Vagina (tissue), 2 donors: ENCODE measurements around the gene KCNK2. TPM values are rescaled to one million over a fixed set of nuclear protein-coding genes. Genes with fewer than 3 reads are reported as not detected.
"Not testable (repeated sequence)": the region's sequence is repeated elsewhere in the genome, so short reads cannot be mapped to it uniquely, and the experiment has no call there.

Experiments
- DNase-seq, 2 donors: peaks; one replicate each; pipeline ENCODE4 v3.0.0-alpha.2; 2017; ENCODE audit errors: extremely low spot score in 2 of 2
- H3K27ac ChIP-seq: fragments of 200-600 bp; sonication (generic); one replicate; pipeline ENCODE4 v1.5.1; 2019
- H3K27me3 ChIP-seq: fragments of 200-600 bp; sonication (generic); one replicate; pipeline ENCODE4 v1.5.1; 2019
- H3K36me3 ChIP-seq, 2 donors: fragments of 200-600 bp; sonication (generic); one replicate each; pipeline ENCODE4 v1.5.1; 2017 to 2019
- H3K4me1 ChIP-seq: fragments of 200-600 bp; sonication (generic); one replicate; pipeline ENCODE4 v1.5.1; 2019
- H3K4me3 ChIP-seq, 2 donors: fragments of 200-600 bp; sonication (generic); 1 replicate in 1 of 2; 2 replicates in 1 of 2; pipeline ENCODE4 v1.5.1; 2016 to 2019
- H3K9me3 ChIP-seq: fragments of 200-600 bp; sonication (generic); one replicate; pipeline ENCODE4 v1.5.1; 2019
- CTCF ChIP-seq, 3 experiments: fragments of 450-650 bp in 2 of 3; fragments of 200-600 bp in 1 of 3; sonication (generic) in 1 of 3; IDR thresholded peaks; one replicate each; pipeline ENCODE4 v1.5.1; 2017 to 2019; ENCODE audit warnings: antibody characterized with exemption in 3 of 3, mild to moderate bottlenecking in 2 of 3, moderate library complexity in 2 of 3
- POLR2A ChIP-seq, 2 donors: fragments of 450-650 bp; IDR thresholded peaks; one replicate each; pipeline ENCODE4 v1.6.1; 2017; ENCODE audit warnings: antibody characterized with exemption in 2 of 2, mild to moderate bottlenecking in 2 of 2, moderate library complexity in 2 of 2
- POLR2AphosphoS5 ChIP-seq, 2 donors: sonication (generic); formaldehyde crosslinking; IDR thresholded peaks; one replicate each; pipeline ENCODE4 v1.9.0; 2017; ENCODE audit warnings: antibody characterized with exemption in 2 of 2, mild to moderate bottlenecking in 2 of 2, low read depth in 1 of 2; ENCODE audit not compliant: insufficient read depth in 1 of 2
- intact Hi-C: fragments of 100-400 bp; cut with DNase I; formaldehyde crosslinking; loops from one replicate; pipeline ENCODE4 v1.15.1; 2023
- total RNA-seq: library from RNA; depleted of rRNA; stranded (reverse); fragments of >200 nt; gene quantifications from one replicate; pipeline ENCODE4 v1.2.3, GENCODE V29; 2016

The KCNK2 gene
- total RNA-seq, 1 donor from 2014 or later = 2.5 TPM

DNA sequence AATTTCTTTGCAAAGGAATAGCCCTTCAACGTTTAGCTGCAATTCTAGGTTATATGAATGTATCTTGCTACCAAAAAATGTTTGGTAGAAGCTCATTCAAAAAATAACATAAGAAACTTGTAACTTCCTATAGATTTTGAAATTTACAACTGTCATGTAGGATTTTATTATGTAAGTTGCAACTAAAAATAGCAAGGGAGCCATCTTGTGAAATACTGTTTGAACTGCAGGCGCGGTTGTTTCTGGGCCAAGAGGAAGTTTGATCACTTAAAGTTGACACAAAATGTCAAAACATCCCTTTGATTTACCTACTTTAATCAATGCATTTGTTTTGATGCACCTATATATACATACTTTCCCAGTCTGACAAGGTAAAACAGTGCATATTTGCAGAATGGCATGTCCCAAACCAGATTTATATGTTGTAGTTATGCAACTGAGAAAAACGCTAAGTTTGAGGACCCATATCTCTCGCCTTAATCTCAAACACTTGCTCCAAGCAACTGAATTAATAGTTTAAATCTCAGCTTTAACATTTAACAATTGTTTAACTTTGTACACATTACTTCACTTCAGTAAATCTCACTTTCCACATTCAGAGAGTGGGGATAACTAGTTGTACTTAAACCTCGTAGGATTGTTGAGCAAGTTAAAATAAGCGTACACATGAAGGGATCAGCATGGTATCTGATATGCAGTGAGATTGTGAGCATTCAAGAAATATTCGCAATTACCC lies 63.9 kb downstream of the KCNK2 start:
- intact Hi-C loops = no loop called here
- no peaks in the 10 kb centered on the region for H3K36me3 ChIP-seq
- H3K9me3 ChIP-seq = no peaks in the 10 kb centered on the region
- DNase-seq = no peak
- no peaks in the 10 kb centered on the region for H3K27me3 ChIP-seq
- TF ChIP-seq POLR2AphosphoS5 (IDR thresholded peaks at IDR 0.05; ENCODE audit: insufficient read depth in 1 of 2, low read depth in 1 of 2) (no peak), CTCF (IDR thresholded peaks at IDR 0.05) (no peak), POLR2A (IDR thresholded peaks at IDR 0.05) (no peak)
- H3K27ac ChIP-seq = no peak overlapping the region
- no peaks in the 10 kb centered on the region for H3K4me1 ChIP-seq
- no peak overlapping the region for H3K4me3 ChIP-seq

DNA sequence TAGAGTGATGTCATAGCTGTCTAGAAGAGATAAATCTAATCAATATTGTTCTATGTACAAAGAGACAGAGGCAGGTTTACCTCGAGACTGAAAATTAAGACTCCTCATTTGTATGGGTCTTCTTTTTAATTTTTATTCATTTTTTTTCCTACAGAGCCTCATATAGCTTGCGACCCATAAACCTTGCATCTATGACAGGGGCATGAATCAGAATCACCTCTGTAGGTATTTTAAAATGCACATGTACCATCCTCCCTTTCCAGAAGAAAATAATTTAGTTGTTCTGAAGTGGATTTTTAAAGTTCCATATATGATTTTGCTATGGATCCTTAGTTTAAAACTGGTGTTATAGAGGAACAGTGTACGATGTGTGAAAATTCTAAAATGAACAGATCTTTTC lies 64.5 kb downstream of the KCNK2 start:
- intact Hi-C loops = no loop called here
- Histone ChIP-seq H3K36me3 (no peaks in the 10 kb centered on the region), H3K27me3 (no peaks in the 10 kb centered on the region), H3K27ac (no peak overlapping the region), H3K9me3 (no peaks in the 10 kb centered on the region), H3K4me3 (no peak overlapping the region), H3K4me1 (no peaks in the 10 kb centered on the region)
- DNase-seq = no peak
- TF ChIP-seq POLR2AphosphoS5 (IDR thresholded peaks at IDR 0.05; ENCODE audit: insufficient read depth in 1 of 2, low read depth in 1 of 2) = no peak
- no peak for TF ChIP-seq CTCF (IDR thresholded peaks at IDR 0.05)
- no peak for TF ChIP-seq POLR2A (IDR thresholded peaks at IDR 0.05)

- DNase-seq = no peak
- no peaks in the 10 kb centered on the region for H3K27me3 ChIP-seq
- intact Hi-C loops = no loop called here
- H3K9me3 ChIP-seq = no peaks in the 10 kb centered on the region
- H3K4me1 ChIP-seq = no peaks in the 10 kb centered on the region
- no peaks in the 10 kb centered on the region for H3K36me3 ChIP-seq
- no peak for TF ChIP-seq CTCF (IDR thresholded peaks at IDR 0.05)
- TF ChIP-seq POLR2A (IDR thresholded peaks at IDR 0.05) = no peak
- TF ChIP-seq POLR2AphosphoS5 (IDR thresholded peaks at IDR 0.05; ENCODE audit: insufficient read depth in 1 of 2, low read depth in 1 of 2) = no peak
- no peak overlapping the region for H3K27ac ChIP-seq
- H3K4me3 ChIP-seq = no peak overlapping the region
These were observed 69.5 kb downstream of the KCNK2 start for GRCh38 chr1:215151841-215152549.

- Histone ChIP-seq H3K9me3 (no peaks in the 10 kb centered on the region), H3K27ac (no peak overlapping the region), H3K4me3 (no peak overlapping the region), H3K4me1 (no peaks in the 10 kb centered on the region), H3K27me3 (no peaks in the 10 kb centered on the region), H3K36me3 (no peaks in the 10 kb centered on the region)
- DNase-seq = no peak
- TF ChIP-seq CTCF (IDR thresholded peaks at IDR 0.05) (no peak), POLR2A (IDR thresholded peaks at IDR 0.05) (no peak), POLR2AphosphoS5 (IDR thresholded peaks at IDR 0.05; ENCODE audit: insufficient read depth in 1 of 2, low read depth in 1 of 2) (no peak)
- intact Hi-C loops = no loop called here
These were observed 73.7 kb downstream of the KCNK2 start for GRCh38 chr1:215156232-215156631.

DNA sequence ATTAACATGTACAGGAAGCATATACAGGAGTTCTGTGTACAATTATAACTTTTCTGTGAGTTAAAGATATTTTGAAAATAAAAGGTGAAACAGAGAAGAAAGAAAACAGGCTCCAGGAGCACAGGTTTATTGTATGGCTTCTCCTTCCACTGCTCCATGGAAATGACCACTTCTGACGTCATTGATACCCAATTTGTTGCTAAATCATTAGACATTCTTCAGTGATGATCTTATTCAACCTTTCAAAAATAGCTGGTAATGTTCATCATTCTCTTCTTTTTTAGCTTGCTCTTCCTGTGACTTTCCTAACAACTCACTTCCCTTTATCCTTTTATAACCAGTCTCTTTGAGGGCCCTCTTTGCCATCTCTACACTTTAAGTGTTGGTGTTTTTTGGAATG lies 77.8 kb downstream of the KCNK2 start:
- Histone ChIP-seq H3K36me3 (no peaks in the 10 kb centered on the region), H3K27ac (no peak overlapping the region), H3K27me3 (no peaks in the 10 kb centered on the region), H3K9me3 (no peaks in the 10 kb centered on the region), H3K4me3 (no peak overlapping the region), H3K4me1 (no peaks in the 10 kb centered on the region)
- DNase-seq = no peak
- no peak for TF ChIP-seq POLR2A (IDR thresholded peaks at IDR 0.05)
- TF ChIP-seq POLR2AphosphoS5 (IDR thresholded peaks at IDR 0.05; ENCODE audit: insufficient read depth in 1 of 2, low read depth in 1 of 2) = no peak
- TF ChIP-seq CTCF (IDR thresholded peaks at IDR 0.05) = no peak
- intact Hi-C loops = no loop called here

DNA sequence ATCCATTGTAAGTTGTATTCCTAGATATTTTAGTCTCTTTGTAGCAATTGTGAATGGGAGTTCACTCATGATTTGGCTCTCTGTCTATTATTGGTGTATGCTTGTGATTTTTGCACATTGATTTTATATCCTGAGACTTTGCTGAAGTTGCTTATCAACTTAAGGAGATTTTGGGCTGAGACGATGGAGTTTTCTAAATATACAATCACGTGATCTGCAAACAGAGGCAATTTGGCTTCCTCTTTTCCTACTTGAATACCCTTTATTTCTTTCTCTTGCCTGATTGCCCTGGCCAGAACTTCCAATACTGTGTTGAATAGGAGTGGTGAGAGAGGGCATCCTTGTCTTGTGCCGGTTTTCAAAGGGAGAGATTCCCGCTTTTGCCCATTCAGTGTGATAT lies 80.6 kb downstream of the KCNK2 start:
- DNase-seq, H3K27ac ChIP-seq, H3K27me3 ChIP-seq, H3K9me3 ChIP-seq, H3K4me3 ChIP-seq, H3K36me3 ChIP-seq, intact Hi-C loops, H3K4me1 ChIP-seq: not testable (repeated sequence)
